COR-L47 (cell line): Measurements from ENCODE around the gene SLC4A9.
A peak's percentile ranks its signal among the peaks of the same experiment; 100 is the strongest.

Experiments
- DNase-seq: peaks from one replicate; lab custom pipeline; 2025; lab: John Stamatoyannopoulos, UW

The SLC4A9 gene

DNA sequence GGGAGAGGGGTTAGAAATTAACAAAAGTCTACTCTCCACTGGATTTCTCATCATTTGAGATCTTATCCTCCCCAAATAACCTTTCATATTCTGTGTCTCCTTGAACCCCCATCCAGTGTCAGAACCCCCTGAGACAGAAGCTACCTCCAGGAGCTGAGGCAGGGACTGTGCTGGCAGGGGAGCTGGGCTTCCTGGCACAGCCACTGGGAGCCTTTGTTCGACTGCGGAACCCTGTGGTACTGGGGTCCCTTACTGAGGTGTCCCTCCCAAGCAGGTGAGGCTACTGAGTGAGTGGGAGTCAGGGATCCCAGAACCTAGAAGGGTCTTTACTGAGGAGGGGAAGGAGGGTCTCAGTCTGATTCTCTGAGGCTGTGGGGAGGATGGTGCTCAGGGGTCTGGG lies 1.9 kb downstream of the SLC4A9 start:
- DNase-seq, result no peak

DNA sequence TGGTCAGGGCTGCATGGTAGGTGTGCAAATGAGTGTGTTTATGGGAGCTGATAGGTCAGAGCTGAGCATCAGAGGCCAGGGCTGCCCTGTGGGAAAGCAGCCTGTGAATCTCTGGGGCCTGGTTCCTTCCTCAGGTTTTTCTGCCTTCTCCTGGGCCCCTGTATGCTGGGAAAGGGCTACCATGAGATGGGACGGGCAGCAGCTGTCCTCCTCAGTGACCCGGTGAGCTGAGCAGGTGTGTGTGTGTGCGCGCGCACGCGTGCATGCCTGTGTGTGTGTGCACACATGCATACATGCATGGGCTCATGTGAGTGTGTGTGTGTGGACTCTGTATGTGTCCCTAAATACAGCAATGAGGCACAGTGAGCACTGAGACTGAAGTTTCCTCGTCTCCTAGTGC lies 2.3 kb downstream of the SLC4A9 start:
- no peak for DNase-seq

DNA sequence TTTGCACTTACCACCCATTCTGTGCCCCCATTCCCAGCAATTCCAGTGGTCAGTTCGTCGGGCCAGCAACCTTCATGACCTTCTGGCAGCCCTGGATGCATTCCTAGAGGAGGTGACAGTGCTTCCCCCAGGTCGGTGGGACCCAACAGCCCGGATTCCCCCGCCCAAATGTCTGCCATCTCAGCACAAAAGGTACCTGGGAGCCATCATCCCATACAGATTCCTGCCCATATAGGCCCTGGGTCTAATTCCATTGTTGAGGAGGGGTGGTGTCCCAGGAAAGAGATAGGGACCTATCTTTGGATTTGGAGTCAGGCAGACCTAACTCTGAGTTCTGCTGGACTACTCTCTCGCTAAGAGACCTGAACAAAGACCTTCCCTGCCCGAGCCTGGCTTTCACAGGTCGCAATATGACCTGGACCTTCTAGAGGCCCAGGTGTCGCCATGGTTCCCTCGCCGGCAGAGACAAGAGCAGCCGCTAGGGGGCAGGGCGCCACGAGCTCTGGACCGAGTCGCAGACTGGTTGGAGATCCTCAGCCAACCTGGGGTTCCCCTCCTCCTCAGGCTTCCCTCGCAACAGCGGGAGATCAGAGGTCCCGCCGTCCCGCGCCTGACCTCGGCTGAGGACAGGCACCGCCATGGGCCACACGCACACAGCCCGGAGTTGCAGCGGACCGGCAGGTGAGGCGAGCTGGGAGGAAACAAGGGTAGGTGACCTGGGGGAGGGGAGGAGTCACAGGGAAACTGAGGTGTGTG lies 3.1 kb downstream of the SLC4A9 start:
- peak; percentile 21 for DNase-seq

DNA sequence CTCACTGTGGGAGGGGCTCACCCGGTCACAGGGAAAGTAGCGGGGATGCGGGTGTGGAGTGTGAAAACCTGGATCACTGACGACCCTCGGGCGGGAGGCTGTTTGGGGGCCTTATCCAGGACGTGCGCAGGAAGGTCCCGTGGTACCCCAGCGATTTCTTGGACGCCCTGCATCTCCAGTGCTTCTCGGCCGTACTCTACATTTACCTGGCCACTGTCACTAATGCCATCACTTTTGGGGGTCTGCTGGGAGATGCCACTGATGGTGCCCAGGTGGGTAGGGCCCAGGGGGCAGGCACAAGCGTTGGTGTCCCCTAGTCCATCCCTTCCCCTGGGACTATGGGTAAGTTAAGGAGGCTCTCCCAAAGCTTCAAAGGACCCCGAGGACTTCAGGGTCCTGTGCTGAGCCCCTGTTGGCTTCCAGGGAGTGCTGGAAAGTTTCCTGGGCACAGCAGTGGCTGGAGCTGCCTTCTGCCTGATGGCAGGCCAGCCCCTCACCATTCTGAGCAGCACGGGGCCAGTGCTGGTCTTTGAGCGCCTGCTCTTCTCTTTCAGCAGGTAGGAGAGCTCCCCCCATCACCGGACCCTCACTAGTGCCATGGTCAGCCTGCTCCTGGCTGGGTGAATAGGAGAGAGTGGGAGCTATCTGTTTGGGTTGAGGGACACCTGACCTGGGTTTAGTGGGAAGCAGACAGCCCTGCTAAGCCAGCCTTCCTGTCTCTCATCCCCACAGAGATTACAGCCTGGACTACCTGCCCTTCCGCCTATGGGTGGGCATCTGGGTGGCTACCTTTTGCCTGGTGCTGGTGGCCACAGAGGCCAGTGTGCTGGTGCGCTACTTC lies 3.9 kb downstream of the SLC4A9 start:
- no peak for DNase-seq

DNA sequence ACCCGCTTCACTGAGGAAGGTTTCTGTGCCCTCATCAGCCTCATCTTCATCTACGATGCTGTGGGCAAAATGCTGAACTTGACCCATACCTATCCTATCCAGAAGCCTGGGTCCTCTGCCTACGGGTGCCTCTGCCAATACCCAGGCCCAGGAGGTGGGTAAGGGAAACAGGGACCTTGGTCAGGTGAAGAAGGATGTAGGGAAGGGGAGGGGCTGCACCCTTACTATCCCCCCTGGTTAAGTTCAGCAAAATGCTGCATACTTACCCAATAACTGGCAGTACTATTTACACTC lies 4.4 kb downstream of the SLC4A9 start:
- DNase-seq, result no peak

DNA sequence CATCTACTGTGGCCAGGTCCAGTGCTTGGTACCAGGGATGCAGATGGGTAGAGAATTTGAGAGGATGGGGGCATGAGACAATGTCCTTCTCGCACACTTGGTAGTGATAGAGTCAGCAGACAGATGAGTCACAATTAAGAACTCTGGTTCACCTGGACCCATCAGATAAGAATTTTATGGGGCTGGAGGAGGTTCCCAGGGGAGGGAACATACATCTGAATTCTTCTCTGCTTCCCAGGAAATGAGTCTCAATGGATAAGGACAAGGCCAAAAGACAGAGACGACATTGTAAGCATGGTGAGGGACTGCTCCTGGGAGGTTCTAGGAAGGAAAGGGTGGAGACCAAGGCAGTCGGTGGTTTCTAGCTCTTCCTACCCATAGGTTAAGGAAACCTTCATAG lies 5.3 kb downstream of the SLC4A9 start:
- no peak for DNase-seq

DNA sequence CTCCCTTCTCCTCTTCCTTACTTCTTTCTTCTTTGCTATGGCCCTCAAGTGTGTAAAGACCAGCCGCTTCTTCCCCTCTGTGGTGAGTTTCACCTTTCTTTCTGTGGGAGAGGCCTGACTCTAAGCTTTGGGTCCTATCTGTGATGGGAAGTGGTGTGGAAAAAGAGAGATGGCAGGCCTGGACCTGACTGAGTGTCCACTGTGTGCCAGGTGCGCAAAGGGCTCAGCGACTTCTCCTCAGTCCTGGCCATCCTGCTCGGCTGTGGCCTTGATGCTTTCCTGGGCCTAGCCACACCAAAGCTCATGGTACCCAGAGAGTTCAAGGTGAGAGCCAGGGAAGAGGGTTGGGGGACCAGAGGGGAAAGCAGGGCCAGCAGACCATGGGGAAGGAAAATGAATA lies 5.9 kb downstream of the SLC4A9 start:
- no peak for DNase-seq

DNA sequence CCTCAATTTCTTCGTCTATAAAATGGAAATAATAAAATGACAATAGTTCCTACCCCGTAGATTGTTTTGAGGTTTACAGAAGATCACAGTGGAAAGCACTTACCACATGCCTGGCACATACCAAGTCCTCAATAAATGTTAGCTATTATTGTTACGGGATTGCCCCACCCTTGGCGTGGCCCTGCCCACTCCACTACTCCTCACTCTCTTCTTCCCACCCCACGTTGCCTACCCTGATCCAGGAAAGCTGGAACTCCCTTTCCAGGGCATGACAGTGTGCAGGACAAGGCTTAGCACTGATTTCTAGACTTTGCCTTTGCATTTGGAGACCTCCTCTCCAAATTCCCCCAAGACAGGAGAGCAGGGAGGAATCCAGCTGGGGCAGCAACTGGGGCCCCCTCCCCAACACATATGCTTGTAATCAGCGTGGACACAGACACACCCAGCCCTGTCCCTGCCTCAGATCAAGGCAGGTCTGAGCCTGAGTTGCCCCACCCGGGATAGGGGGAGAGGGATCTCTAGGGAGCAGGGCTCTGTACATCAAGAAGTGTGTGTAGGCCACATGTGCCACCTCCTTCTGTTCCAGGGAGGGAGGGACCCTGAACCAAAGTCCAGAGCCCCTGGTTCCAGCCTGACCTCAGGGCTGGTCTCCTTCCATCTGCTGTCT lies 6.7 kb downstream of the SLC4A9 start:
- no peak for DNase-seq

DNA sequence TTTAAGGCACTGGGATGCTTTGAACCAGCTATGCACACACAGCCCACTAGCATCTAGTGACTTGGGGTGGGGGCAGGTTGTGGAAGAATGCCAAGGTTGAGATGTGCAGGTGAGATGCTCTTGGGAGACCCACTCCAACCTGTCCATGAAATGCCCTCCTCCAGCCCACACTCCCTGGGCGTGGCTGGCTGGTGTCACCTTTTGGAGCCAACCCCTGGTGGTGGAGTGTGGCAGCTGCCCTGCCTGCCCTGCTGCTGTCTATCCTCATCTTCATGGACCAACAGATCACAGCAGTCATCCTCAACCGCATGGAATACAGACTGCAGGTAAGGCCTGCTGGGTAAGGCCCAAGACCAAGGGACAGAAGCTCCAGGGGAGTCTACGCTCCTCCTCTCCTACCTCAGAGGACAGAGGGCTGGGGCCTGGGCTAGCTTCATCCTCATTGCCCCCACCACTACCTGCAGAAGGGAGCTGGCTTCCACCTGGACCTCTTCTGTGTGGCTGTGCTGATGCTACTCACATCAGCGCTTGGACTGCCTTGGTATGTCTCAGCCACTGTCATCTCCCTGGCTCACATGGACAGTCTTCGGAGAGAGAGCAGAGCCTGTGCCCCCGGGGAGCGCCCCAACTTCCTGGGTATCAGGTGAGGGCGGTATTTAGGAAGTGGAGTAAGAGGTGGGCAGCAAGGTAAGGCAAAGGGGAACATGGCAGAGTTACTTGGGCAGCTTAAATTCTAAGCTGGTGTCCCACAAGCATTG lies 7.4 kb downstream of the SLC4A9 start:
- no peak for DNase-seq

DNA sequence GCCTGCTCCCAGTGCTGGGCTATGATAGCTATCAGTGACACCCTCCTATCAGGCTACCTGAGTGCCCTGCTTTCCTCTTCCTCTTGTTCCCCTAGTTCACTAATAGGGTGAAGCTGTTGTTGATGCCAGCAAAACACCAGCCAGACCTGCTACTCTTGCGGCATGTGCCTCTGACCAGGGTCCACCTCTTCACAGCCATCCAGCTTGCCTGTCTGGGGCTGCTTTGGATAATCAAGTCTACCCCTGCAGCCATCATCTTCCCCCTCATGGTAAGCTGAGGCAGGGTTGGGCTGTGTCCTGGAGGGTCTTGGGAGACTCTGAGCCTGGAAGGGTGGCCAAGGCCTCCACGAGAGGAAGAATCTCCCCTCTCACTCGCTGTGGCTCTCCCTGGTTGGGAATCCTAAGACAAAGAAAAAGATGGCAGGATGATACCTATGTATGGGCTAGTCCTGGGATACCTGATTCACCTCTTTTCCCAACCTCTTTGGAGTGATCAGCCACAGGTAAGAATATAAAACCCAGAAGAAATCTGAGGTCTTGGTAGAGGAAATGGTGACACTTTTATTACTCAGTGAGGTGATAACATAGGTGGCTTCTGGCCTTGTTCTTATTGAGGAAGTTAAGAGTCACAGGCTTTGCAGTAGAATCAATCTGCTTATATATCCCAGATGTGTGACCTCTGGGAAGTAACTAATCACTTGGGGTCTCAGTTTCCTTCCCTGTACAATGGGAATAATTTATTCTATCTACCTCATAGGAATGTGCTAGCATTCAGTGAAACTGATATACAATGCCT lies 11.6 kb downstream of the SLC4A9 start:
- no peak for DNase-seq

DNA sequence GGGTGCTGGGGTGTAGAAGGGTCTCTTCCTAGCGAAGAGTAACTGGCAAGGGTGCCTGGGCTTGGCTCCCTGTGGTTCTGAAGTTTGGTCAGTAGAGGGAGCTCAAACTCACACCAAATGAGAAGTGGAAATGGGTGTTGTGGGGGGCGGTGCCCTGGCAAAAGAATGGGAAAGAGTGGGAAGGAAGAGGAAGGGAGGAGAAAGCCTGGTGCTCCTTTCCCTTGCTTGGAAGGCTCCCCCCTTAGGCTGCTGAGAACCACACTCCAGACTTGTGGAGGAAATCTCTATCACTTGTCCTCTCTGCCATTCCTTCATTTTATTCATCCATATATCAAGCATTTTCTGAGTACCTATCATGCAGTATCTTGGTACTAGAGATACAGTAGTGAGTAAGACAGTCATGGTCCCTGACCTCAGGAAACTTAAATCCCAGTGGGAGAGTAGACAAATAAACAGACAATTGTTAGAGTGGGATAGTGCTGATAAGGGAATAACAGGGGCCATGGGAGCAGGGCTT lies 13.0 kb downstream of the SLC4A9 start:
- DNase-seq, result peak; percentile 58

DNA sequence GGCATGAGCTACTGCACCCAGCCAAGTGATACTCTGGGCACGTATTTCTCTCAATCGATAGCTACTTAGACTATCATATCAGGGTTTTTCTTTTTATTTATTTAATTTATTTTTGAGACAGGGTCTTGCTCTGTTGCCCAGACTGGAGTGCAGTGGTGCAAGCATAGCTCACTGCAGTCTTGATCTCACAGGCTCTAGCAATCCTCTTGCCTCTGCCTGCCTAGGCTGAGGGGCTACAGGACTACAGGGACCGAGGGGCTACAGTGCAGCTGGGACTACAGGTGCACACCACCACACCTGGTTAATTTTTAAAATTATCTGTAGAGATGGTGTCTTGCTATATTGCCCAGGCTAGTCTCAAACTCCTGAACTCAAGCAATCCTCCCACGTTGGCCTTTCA lies 21.4 kb downstream of the SLC4A9 start:
- DNase-seq, result no peak

DNA sequence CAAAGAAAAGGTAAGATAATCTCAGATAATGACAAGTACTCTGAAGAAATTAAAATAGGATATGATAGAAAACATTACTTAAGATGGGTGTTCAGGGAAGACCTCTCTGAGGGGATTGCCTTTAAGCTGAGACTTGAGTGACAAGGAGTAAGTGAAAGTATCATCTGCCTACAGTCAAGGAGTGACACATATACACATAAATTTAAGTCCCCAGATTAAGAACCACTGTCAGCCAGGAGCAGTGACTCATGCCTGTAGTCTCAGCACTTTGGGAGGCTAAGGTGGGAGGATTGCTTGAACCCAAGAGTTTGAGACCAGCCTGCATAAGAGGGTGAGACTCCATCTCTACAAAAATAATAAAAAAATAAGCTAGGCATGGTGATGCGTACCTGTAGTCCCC lies 22.0 kb downstream of the SLC4A9 start:
- no peak for DNase-seq

DNA sequence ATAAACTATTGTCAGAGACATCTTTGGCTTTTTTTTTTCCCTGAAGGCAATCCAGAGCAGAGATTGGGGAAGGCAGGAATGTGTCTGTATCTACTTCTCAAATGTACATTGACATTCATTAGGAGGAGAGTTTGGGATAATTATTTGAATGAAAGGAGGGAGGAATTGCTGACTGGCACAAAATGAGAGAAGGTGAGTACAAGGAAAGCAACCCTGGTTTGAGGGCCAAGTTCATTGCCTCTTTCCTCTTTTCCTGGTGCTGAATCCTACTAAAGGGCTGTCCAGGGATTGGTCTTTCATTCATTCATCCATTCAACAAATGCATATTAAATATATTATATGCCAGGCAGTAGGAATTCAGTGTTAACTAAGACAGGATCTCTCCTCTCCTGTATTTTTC lies 22.9 kb downstream of the SLC4A9 start:
- DNase-seq, result no peak

DNA sequence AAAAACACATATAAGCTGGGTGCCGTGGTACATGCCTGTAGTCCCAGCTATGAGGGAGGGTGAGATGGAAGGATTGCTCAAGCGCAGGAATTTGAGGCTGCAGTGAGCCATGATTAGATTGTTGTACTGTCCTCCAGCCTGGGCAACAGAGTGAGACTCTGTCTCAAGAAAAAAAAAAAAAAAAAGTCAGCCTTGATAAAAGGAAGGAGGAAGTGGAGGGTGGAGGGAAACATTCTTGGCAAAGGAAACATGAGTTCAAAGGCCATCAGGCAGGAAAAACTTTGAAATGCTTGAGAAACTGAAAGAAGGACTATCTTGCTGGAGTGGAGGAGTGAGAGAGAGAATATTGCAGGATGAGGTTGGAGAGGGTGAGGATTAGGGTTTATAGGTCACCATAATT lies 23.3 kb downstream of the SLC4A9 start:
- DNase-seq, result no peak

DNA sequence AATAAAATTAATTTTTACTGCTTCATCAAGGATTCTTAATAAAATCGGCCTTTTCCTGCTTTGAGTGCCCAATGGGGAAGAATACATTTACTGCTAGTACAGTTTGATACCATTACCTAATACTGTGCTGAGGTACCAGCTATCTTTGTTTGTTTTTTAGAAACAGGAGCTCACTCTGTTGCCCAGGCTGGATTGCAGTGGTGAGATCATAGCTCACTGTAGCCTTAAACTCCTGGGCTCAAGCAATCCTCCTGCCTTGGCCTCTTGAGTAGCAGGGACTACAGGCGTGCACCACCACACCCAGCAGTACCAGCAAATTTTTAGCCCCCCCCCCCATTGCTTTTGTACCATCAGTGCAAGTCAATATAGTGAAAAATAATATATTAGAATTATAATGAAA lies 28.1 kb downstream of the SLC4A9 start:
- DNase-seq, result no peak

DNA sequence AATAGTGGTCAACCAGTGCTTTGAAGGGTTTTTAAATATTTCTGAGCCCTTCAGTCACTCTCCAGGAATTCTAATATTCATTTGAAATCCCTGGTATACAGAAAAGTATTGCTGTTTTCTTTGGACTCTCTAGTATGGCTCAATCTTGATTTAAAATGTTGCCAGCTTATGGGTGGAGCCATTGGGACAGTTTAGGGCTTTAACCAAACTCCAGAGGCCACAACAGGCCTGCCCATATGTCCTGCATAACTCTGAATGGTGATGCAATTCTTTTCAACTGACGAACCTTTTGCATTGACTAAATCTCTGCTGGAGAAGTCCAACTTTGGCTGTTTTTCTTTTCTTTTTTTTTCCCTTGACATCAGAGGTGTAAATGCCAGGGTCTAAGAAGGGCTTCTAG lies 31.3 kb downstream of the SLC4A9 start:
- DNase-seq, result no peak

DNA sequence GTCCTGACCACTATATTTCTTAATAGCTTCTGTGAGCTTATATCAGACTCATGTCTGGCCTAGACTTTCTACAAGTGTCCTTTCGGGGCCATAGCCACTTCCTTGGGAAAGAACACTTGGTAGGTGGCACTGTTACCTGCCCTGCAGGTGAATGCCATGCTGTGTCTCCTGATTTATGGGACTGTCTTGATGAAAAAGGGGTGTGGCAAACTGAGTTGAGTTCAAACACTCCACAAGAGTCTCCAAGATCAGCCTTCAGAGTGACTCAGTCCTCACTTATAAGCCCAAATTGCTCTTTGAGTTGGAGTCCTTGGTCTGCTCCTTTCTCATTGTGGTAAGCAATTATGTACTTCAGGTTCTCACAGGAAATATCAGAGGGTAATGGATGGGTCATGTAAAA lies 31.7 kb downstream of the SLC4A9 start:
- DNase-seq, result no peak

DNA sequence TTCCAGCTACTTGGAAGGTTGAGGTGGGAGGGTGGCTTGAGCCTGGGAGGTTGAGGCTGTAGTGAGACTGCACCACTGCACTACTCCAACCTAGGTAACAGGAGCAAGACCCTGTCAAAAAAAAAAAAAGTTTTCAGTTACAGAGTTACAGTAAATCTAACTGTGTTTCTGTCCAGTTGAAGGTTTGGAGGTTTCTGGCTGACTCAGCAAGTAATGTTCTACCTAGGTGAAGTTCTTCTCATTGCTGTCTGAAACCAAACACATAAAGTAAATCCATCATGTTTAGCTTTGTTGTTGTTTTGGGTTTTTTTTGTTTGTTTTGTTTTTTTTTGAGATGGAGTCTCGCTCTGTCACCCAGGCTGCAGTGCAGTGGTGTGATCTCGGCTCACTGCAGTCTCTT lies 33.7 kb downstream of the SLC4A9 start:
- DNase-seq, result no peak

DNA sequence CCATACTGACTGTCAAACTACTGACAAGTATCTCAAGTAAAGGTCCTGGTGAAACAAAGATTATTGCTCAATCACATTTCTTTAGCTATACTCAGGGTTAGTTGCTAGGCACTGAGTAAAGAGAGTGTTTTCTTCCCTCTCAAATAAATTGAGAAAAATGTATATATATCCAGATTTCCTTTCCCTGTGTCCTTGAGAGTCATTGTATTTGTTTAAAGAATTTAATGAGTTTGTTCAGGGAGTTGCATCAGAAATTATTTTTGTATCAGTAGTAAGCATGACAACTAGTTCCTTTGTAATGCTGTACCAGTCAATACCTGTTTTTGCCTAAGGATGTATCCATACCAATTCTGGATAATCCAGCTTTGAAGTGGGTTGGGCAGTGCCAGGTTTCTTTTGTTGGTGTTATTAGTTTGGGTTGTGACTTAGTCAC lies 38.4 kb downstream of the SLC4A9 start:
- DNase-seq, result no peak

DNA sequence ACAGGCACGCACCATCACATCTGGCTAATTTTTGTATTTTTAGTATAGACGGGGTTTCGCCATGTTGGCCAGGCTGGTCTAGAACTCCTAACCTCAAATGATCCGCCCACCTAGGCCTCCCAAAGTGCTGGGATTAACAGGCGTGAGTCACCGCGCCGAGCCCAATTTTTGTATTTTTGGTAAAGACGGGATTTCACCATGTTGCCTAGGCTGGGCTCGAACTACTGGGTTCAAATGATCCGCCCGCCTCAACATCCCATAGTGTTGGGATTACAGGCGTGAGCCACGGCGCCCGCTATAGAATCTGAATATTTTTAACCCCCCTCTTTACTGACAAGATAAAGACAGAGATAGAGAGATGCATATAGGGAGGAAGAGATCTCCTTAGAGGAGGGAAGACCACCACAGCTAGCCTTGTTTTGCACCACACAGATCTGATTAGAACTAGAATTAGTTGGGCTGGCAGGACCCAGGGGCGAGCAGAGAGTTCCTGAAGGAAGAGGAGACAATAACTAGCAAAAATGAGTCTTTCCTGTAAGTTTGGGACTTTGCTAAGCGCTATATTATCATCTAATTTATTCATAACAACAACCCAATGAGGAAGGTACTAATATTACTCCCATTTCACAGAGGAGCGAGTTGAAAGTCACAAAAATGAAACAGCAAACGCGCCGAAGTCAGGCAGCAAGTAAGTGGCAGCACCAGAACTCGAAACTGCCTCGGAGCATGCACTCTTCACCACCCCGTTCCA lies 40.2 kb downstream of the SLC4A9 start:
- DNase-seq, result no peak
